Measurements from ENCODE around the gene CRLF1. TPM values are rescaled to one million over a fixed set of nuclear protein-coding genes. Genes with fewer than 3 reads are reported as not detected.

The CRLF1 gene
- total RNA-seq, 1 donor from 2014 or later = 0.58 TPM

DNA sequence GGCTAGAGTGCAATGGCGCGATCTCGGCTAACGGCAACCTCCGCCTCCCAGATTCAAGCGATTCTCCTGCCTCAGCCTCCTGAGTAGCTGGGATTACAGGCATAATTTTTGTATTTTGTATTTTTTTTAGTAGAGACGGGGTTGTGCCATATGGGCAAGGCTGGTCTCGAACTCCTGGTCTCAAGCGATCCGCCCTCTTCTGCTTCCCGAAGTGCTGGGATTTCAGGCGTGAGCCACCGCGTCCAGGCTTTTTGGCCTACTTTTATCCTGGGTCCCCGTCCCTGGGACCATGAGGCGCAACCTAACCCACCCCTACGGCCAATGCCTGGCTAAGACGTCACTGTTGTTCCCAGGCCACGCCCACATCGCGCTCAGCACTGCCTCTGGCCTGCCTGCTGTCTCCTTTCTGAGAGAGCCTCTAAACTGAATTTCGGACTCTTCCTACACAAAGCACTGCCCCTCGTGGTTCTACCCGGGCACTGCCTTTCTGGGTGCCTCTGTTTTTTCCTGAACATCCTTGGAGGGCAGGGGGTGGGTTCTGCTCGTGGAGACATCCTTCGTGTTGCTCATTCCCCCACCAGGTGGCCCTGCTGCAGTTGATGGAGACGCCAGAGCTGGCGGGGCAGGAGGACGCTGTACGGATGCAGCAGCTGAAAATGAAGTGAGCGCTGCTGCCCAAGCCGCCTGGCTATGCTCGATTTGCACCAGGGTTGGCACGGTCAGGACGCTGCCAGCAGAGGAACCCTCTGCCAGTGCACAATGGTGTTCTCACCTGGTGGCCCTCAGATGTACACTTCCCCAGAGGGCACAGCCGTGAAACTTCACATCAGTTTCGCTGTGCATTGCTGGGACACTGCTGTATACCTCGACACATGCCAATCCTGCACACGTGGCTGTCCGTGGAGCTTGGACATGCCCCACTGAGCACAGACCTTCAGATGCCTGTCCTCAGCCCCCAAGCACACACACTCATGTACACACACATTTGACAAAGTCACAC, 16.0 kb downstream of the CRLF1 start:
- no peak overlapping the region for H3K4me3 ChIP-seq (ENCODE audit: low read depth, low read length)
- TF ChIP-seq, protein P1, sequence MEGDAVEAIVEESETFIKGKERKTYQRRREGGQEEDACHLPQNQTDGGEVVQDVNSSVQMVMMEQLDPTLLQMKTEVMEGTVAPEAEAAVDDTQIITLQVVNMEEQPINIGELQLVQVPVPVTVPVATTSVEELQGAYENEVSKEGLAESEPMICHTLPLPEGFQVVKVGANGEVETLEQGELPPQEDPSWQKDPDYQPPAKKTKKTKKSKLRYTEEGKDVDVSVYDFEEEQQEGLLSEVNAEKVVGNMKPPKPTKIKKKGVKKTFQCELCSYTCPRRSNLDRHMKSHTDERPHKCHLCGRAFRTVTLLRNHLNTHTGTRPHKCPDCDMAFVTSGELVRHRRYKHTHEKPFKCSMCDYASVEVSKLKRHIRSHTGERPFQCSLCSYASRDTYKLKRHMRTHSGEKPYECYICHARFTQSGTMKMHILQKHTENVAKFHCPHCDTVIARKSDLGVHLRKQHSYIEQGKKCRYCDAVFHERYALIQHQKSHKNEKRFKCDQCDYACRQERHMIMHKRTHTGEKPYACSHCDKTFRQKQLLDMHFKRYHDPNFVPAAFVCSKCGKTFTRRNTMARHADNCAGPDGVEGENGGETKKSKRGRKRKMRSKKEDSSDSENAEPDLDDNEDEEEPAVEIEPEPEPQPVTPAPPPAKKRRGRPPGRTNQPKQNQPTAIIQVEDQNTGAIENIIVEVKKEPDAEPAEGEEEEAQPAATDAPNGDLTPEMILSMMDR (conservative IDR thresholded peaks at IDR 0.05; ENCODE audit: low read depth, low read length) = peak; percentile 8
- DNase-seq (ENCODE audit: low read depth) = no peak

DNA sequence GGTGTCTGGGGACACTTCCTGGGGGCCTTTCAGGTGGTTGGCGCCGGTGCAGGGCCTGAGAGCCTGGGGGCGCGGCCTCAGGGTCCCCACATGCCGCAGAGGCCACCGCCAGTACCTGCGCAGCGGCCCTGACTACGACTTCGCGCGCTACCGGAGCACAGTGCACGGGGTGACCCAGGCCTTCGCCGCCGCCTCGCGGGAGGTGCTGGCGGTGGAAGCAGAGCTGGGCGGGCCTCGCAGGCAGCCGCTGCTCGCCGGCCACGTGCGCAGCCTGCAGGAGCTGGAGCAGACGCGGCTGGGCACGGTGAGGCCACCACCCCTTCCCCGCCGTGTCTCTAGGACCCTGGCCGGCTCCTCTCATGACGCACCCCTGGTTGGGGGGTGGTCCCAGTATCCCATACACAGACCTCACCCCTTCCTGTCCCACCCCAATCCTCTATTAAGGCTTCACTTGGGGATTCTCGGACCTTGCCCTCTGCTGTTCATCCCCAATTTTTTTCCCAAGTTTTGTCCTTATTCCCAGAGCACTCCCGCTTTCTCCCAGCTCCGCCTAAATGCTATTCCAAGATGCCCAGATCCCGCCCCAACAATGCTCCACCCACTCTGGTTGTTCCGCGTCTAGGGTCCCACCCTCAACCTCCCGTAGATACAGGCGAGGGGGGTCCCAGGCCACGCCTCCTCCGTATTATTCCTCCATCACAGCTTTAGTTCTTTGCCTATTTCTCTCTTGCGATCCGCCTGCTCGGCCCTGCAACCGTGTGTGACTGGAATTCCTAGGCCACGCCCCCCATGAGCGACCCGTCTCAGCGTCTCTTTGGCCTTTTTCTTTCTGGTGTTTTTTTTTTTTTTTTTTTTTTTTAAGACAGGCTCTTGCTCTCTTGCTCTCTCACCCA, 17.0 kb downstream of the CRLF1 start:
- TF ChIP-seq, protein P1 (conservative IDR thresholded peaks at IDR 0.05; ENCODE audit: low read depth, low read length) = no peak
- no peak for DNase-seq (ENCODE audit: low read depth)
- peak overlapping the region; percentile 91 for H3K4me3 ChIP-seq (ENCODE audit: low read depth, low read length)

DNA sequence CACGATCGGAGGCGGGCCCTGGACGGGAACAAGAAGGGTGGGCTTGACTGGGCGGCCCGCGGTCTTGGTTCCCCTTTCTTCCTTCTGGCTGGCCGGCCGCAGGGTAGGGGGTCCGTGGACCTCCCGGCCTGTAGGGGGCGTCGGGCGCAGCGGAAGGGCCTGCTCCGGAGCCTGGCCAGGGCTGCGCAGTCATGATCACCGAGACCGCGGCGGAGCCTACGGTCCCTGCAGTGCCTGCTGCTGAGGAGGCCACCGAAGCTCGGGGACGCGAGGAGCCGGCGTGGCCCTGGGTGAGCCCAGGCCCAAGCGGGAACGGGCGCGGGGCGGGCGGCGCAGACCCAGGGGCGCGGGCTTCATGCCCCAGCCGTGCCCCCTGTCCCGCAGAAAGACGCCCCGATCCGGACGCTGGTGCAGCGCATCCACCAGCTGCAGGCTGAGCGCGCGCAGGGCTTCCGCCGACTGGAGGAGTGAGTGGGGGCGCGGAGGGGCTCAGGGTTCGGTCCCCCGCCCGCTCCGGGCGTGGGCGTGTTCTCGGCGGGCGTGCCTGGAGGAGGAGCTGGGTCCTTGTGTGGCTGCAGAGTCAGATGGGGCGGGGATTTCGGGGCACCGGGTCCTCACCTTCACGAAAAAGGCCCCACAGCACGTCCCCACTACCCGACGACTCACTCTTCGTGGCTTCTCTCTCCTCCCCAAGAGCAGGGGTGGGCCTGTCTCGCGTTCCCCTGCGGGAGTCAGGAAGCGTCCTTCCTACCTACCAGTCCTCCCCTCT, 17.8 kb downstream of the CRLF1 start, which contains the start of gene REX1BD:
Gene REX1BD (plus strand): TSS at position 188 of the 769 bp plus-strand sequence. CDS start 4 bp downstream, at position 192.
- TF ChIP-seq, protein P1 (conservative IDR thresholded peaks at IDR 0.05; ENCODE audit: low read depth, low read length) = peak; percentile 79
- H3K4me3 ChIP-seq (ENCODE audit: low read depth, low read length) = peak within 1 kb of the TSS; percentile 91
- no peak for DNase-seq (ENCODE audit: low read depth)

DNA sequence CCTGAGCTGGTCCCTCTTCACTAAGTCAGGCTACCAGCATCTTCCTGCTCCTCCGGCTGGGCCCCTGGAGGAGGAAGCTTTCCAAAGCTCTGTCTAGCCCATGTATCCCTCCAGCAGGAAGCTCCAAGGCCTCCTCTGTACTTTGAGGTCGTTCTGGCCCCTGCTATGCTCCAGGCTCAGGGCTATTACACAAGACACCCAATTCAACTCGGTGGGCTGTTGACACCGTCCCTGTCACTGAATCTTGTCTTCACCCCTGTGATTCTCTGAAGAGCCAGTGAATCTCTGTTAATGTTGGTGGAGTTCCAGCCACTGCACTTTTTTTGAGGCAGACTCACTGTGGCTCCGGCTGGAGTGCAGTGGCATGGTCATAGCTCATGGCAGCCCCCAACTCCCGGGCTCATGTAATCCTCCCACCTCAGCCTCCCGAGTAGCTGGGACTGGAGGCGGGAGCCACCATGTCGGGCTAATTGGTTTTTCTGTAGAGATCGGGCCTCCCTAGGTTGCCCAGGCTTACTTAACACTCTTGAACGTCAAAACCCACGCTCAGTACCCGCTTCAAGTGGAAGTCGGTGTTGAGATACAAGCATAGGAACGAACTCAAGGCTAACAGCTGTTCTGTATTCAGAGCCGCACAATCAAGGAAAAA, 18.5 kb downstream of the CRLF1 start:
- no peak for DNase-seq (ENCODE audit: low read depth)
- peak overlapping the region; percentile 91 for H3K4me3 ChIP-seq (ENCODE audit: low read depth, low read length)
- TF ChIP-seq, protein P1 (conservative IDR thresholded peaks at IDR 0.05; ENCODE audit: low read depth, low read length) = no peak

DNA sequence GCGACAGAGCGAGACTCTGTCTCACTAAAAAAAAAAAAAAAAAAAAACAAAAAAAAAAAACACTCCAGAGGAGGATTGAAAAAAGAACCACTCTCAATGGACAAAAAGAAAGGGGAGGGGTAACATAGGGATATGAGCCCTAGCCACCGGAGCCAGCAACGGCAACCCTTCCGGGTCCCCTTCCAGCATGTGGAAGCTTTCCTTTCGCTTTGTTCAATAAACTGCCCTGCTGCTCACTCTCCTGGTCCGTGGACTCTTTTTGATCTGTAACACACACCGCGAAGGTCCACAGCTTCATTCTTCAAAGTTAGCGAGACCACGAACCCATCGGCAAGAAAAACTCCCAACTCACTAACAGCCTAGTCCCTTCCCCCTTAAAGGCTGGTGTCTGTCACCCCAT, 19.0 kb downstream of the CRLF1 start:
- TF ChIP-seq, protein P1 (conservative IDR thresholded peaks at IDR 0.05; ENCODE audit: low read depth, low read length) = no peak
- H3K4me3 ChIP-seq (ENCODE audit: low read depth, low read length) = no peak overlapping the region
- DNase-seq (ENCODE audit: low read depth) = no peak

DNA sequence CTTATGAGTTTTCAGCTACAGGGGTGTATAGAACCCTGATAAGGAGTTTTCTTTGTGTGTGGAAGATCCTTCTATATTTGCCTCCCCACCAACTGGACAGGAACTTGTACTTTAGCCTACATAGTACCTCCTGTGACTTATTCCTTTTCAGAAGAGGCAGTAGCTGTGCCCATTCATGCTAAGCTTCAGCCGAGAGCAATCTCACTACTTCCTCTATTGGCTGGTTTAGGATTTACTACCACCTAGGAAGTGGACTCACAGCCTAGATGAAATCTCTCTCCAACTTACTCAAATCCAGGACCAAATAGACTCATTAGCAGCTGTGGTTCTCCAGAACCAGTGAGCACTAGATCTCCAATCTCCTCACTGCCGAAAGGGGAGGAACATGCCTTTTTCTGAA, 20.3 kb downstream of the CRLF1 start:
- TF ChIP-seq, protein P1 (conservative IDR thresholded peaks at IDR 0.05; ENCODE audit: low read depth, low read length) = peak; percentile 31

More for the DNA sequence above, 20.3 kb downstream of the CRLF1 start:
- no peak overlapping the region for H3K4me3 ChIP-seq (ENCODE audit: low read depth, low read length)
- DNase-seq (ENCODE audit: low read depth) = no peak

Data from epithelial cell of proximal tubule (primary cell).